GM12878 (cell line): ENCODE measurements around the gene OR2S2. TPM values are rescaled to one million over a fixed set of nuclear protein-coding genes. Genes with fewer than 3 reads are reported as not detected.

Experiments
- polyA plus RNA-seq, 11 experiments: library from polyadenylated mRNA; depleted of rRNA in 4 of 11; unstranded in 6 of 11; stranded (reverse) in 5 of 11; fragments of >200 nt; fragmentation: Nextera tagmentation in 4 of 11; fragmentation: Illumina TruSeq in 1 of 11; extraction: Ambion mirVana in 4 of 11; extraction: Trizol in 1 of 11; gene quantifications; 1 replicate in 1 of 11; 2 replicates in 10 of 11; pipeline versions ENCODE4 v1.2.1 to v1.2.3, GENCODE V29; 2011 to 2016; ENCODE audit warnings: inconsistent platforms in 2 of 11, missing spikeins in 2 of 11, low read depth in 1 of 11
- total RNA-seq, 4 experiments: library from RNA; depleted of rRNA in 3 of 4; stranded (reverse); fragments of >200 nt in 3 of 4; fragmentation: Illumina TruSeq in 1 of 4; extraction: Trizol in 1 of 4; gene quantifications; 2 replicates each; pipeline versions ENCODE4 v1.2.1 to v1.2.3, GENCODE V29; 2013 to 2021

The OR2S2 gene
- total and polyA plus RNA-seq, 10 of the 15 experiments (the other 5 are each of a cell fraction or from before 2014, with no cell fraction given) = not detected

Other genes with a start within 250 kb of the OR2S2 start
Only the 7 nearest of the 17 such genes appear.
- 49.4 and 56.9 TPM in 2 replicates for gene HINT2, start 143.1 kb downstream of the OR2S2 start, total RNA-seq (2014; rRNA removed)
- 40.7 and 41.0 TPM in 2 replicates for gene HINT2, start 143.1 kb downstream of the OR2S2 start, total RNA-seq (2014; rRNA removed; fragmentation: Illumina TruSeq; extraction: Trizol)
- 59.2 and 59.9 TPM in 2 replicates for gene HINT2, start 143.1 kb downstream of the OR2S2 start, total RNA-seq (2021)
- 27.6 and 33.3 TPM in 2 replicates for gene HINT2, start 143.1 kb downstream of the OR2S2 start, polyA plus RNA-seq (2011; rRNA removed)
- gene HINT2, start 143.1 kb downstream of the OR2S2 start, polyA plus RNA-seq (2014; fragmentation: Illumina TruSeq; extraction: Trizol) = 46.0 and 46.6 TPM in 2 replicates
- gene HINT2, start 143.1 kb downstream of the OR2S2 start, polyA plus RNA-seq (2014; fragmentation: Nextera tagmentation; extraction: Ambion mirVana) = 10 to 100 TPM; 12.1 to 32.0 TPM
- 65.0 and 69.1 TPM in 2 replicates for gene HINT2, start 143.1 kb downstream of the OR2S2 start, polyA plus RNA-seq (2014; rRNA removed)
- gene HINT2, start 143.1 kb downstream of the OR2S2 start, polyA plus RNA-seq (2016; fragmentation: Nextera tagmentation; extraction: Ambion mirVana) = 100 to 1,000 TPM; 130 to 144 TPM
- gene FAM221B, start 129.4 kb downstream of the OR2S2 start, total RNA-seq (2014; rRNA removed) = not detected in 2 replicates
- not detected in 2 replicates for gene FAM221B, start 129.4 kb downstream of the OR2S2 start, total RNA-seq (2014; rRNA removed; fragmentation: Illumina TruSeq; extraction: Trizol)
- gene FAM221B, start 129.4 kb downstream of the OR2S2 start, total RNA-seq (2021) = not detected in 2 replicates
- 0.07 TPM in 1 of 2 replicates, not detected in the other for gene FAM221B, start 129.4 kb downstream of the OR2S2 start, polyA plus RNA-seq (2011; rRNA removed)
- not detected in 2 replicates for gene FAM221B, start 129.4 kb downstream of the OR2S2 start, polyA plus RNA-seq (2014; fragmentation: Illumina TruSeq; extraction: Trizol)
- gene FAM221B, start 129.4 kb downstream of the OR2S2 start, polyA plus RNA-seq (2014; fragmentation: Nextera tagmentation; extraction: Ambion mirVana) = under 1 TPM in 1 of 2 experiments, not detected in 1; 0.02 TPM
- 0.03 TPM in 1 of 2 replicates, not detected in the other for gene FAM221B, start 129.4 kb downstream of the OR2S2 start, polyA plus RNA-seq (2014; rRNA removed)
- under 1 TPM; 0.04 to 0.12 TPM for gene FAM221B, start 129.4 kb downstream of the OR2S2 start, polyA plus RNA-seq (2016; fragmentation: Nextera tagmentation; extraction: Ambion mirVana)
- gene TMEM8B, start 128.9 kb downstream of the OR2S2 start, total RNA-seq (2014; rRNA removed) = 2.0 and 2.3 TPM in 2 replicates
- gene TMEM8B, start 128.9 kb downstream of the OR2S2 start, total RNA-seq (2014; rRNA removed; fragmentation: Illumina TruSeq; extraction: Trizol) = 0.58 and 1.0 TPM in 2 replicates
- 7.4 and 7.6 TPM in 2 replicates for gene TMEM8B, start 128.9 kb downstream of the OR2S2 start, total RNA-seq (2021)
- 2.0 and 3.7 TPM in 2 replicates for gene TMEM8B, start 128.9 kb downstream of the OR2S2 start, polyA plus RNA-seq (2011; rRNA removed)
- 0.93 and 2.0 TPM in 2 replicates for gene TMEM8B, start 128.9 kb downstream of the OR2S2 start, polyA plus RNA-seq (2014; fragmentation: Illumina TruSeq; extraction: Trizol)
- under 1 TPM; 0.19 to 0.71 TPM for gene TMEM8B, start 128.9 kb downstream of the OR2S2 start, polyA plus RNA-seq (2014; fragmentation: Nextera tagmentation; extraction: Ambion mirVana)
- gene TMEM8B, start 128.9 kb downstream of the OR2S2 start, polyA plus RNA-seq (2014; rRNA removed) = 4.8 and 5.4 TPM in 2 replicates
- gene TMEM8B, start 128.9 kb downstream of the OR2S2 start, polyA plus RNA-seq (2016; fragmentation: Nextera tagmentation; extraction: Ambion mirVana) = 1 to 10 TPM; 2.7 to 4.3 TPM
- gene OR13J1, start 87.8 kb downstream of the OR2S2 start, total RNA-seq (2014; rRNA removed) = not detected in 2 replicates
- not detected in 2 replicates for gene OR13J1, start 87.8 kb downstream of the OR2S2 start, total RNA-seq (2014; rRNA removed; fragmentation: Illumina TruSeq; extraction: Trizol)
- gene OR13J1, start 87.8 kb downstream of the OR2S2 start, total RNA-seq (2021) = not detected in 2 replicates
- not detected in 2 replicates for gene OR13J1, start 87.8 kb downstream of the OR2S2 start, polyA plus RNA-seq (2011; rRNA removed)
- gene OR13J1, start 87.8 kb downstream of the OR2S2 start, polyA plus RNA-seq (2014; fragmentation: Illumina TruSeq; extraction: Trizol) = not detected in 2 replicates
- gene OR13J1, start 87.8 kb downstream of the OR2S2 start, polyA plus RNA-seq (2014; fragmentation: Nextera tagmentation; extraction: Ambion mirVana) = not detected
- gene OR13J1, start 87.8 kb downstream of the OR2S2 start, polyA plus RNA-seq (2014; rRNA removed) = not detected in 2 replicates
- gene OR13J1, start 87.8 kb downstream of the OR2S2 start, polyA plus RNA-seq (2016; fragmentation: Nextera tagmentation; extraction: Ambion mirVana) = not detected
- not detected in 2 replicates for gene HRCT1, start 52.0 kb downstream of the OR2S2 start, total RNA-seq (2014; rRNA removed)
- gene HRCT1, start 52.0 kb downstream of the OR2S2 start, total RNA-seq (2014; rRNA removed; fragmentation: Illumina TruSeq; extraction: Trizol) = not detected in 2 replicates
- gene HRCT1, start 52.0 kb downstream of the OR2S2 start, total RNA-seq (2021) = not detected in 2 replicates
- not detected in 2 replicates for gene HRCT1, start 52.0 kb downstream of the OR2S2 start, polyA plus RNA-seq (2011; rRNA removed)
- gene HRCT1, start 52.0 kb downstream of the OR2S2 start, polyA plus RNA-seq (2014; fragmentation: Illumina TruSeq; extraction: Trizol) = not detected in 2 replicates
- not detected for gene HRCT1, start 52.0 kb downstream of the OR2S2 start, polyA plus RNA-seq (2014; fragmentation: Nextera tagmentation; extraction: Ambion mirVana)
- gene HRCT1, start 52.0 kb downstream of the OR2S2 start, polyA plus RNA-seq (2014; rRNA removed) = not detected in 2 replicates
- not detected for gene HRCT1, start 52.0 kb downstream of the OR2S2 start, polyA plus RNA-seq (2016; fragmentation: Nextera tagmentation; extraction: Ambion mirVana)
- gene SPAAR, start 48.7 kb downstream of the OR2S2 start, total RNA-seq (2014; rRNA removed) = not detected in 2 replicates
- gene SPAAR, start 48.7 kb downstream of the OR2S2 start, total RNA-seq (2014; rRNA removed; fragmentation: Illumina TruSeq; extraction: Trizol) = not detected in 2 replicates
- gene SPAAR, start 48.7 kb downstream of the OR2S2 start, total RNA-seq (2021) = not detected in 2 replicates
- not detected in 2 replicates for gene SPAAR, start 48.7 kb downstream of the OR2S2 start, polyA plus RNA-seq (2011; rRNA removed)
- not detected in 2 replicates for gene SPAAR, start 48.7 kb downstream of the OR2S2 start, polyA plus RNA-seq (2014; fragmentation: Illumina TruSeq; extraction: Trizol)
- not detected for gene SPAAR, start 48.7 kb downstream of the OR2S2 start, polyA plus RNA-seq (2014; fragmentation: Nextera tagmentation; extraction: Ambion mirVana)
- not detected in 2 replicates for gene SPAAR, start 48.7 kb downstream of the OR2S2 start, polyA plus RNA-seq (2014; rRNA removed)
- not detected for gene SPAAR, start 48.7 kb downstream of the OR2S2 start, polyA plus RNA-seq (2016; fragmentation: Nextera tagmentation; extraction: Ambion mirVana)
- gene RECK, start 78.8 kb upstream of the OR2S2 start, total RNA-seq (2014; rRNA removed) = 0.06 TPM in 1 of 2 replicates, not detected in the other
- gene RECK, start 78.8 kb upstream of the OR2S2 start, total RNA-seq (2014; rRNA removed; fragmentation: Illumina TruSeq; extraction: Trizol) = 0.13 TPM in 1 of 2 replicates, not detected in the other
- gene RECK, start 78.8 kb upstream of the OR2S2 start, total RNA-seq (2021) = 0.10 and 0.21 TPM in 2 replicates
- 0.15 and 0.20 TPM in 2 replicates for gene RECK, start 78.8 kb upstream of the OR2S2 start, polyA plus RNA-seq (2011; rRNA removed)
- 0.08 and 0.13 TPM in 2 replicates for gene RECK, start 78.8 kb upstream of the OR2S2 start, polyA plus RNA-seq (2014; fragmentation: Illumina TruSeq; extraction: Trizol)
- gene RECK, start 78.8 kb upstream of the OR2S2 start, polyA plus RNA-seq (2014; fragmentation: Nextera tagmentation; extraction: Ambion mirVana) = under 1 TPM; 0.02 to 0.07 TPM
- gene RECK, start 78.8 kb upstream of the OR2S2 start, polyA plus RNA-seq (2014; rRNA removed) = 0.11 and 0.36 TPM in 2 replicates
- under 1 TPM; 0.29 to 0.40 TPM for gene RECK, start 78.8 kb upstream of the OR2S2 start, polyA plus RNA-seq (2016; fragmentation: Nextera tagmentation; extraction: Ambion mirVana)